B cell (primary cell): ENCODE measurements around the gene C1QA. TPM values are rescaled to one million over a fixed set of nuclear protein-coding genes. Genes with fewer than 3 reads are reported as not detected.

Experiments
- ATAC-seq: fragments of 200-7000 bp; cut with Tn5 transposase; one replicate; pipeline ENCODE4 v1.10.0; 2021; ENCODE audit warnings: low read depth, mild to moderate bottlenecking, moderate number of reproducible peaks, moderate library complexity
- CTCF ChIA-PET: fragments of 350-600 bp; sonication (Branson Sonifier 250); formaldehyde crosslinking; loops from one replicate; lab custom pipeline; 2021; ENCODE audit warnings: antibody characterized with exemption, inconsistent platforms; lab: Charles Lee
- POLR2A ChIA-PET: fragments of 350-600 bp; sonication (Branson Sonifier 250); formaldehyde crosslinking; loops from one replicate; lab custom pipeline; 2021; ENCODE audit warnings: antibody characterized with exemption; lab: Charles Lee
- DNase-seq: peaks from one replicate; pipeline ENCODE4 v3.0.0; 2013
- H2AFZ ChIP-seq: 2 replicates; pipeline ENCODE4 v1.6.1; 2012; ENCODE audit warnings: mild to moderate bottlenecking, low read depth, low read length; ENCODE audit not compliant: insufficient read depth, poor library complexity, severe bottlenecking
- H3K27ac ChIP-seq, 2 donors: 1 replicate in 1 of 2; 2 replicates in 1 of 2; pipeline ENCODE4 v1.5.1; 2012 to 2013; ENCODE audit warnings: low read length in 2 of 2, mild to moderate bottlenecking in 2 of 2, moderate library complexity in 1 of 2
- H3K27me3 ChIP-seq, 4 experiments: fragments of 200-600 bp in 1 of 4; sonication (generic) in 1 of 4; replicated peaks in 1 of 4; 1 replicate in 2 of 4; 2 replicates in 2 of 4; pipeline versions ENCODE4 v1.6.1 to v1.7.0; 2013 to 2016; ENCODE audit warnings: low read length in 3 of 4, mild to moderate bottlenecking in 2 of 4, mixed read lengths in 1 of 4, moderate library complexity in 1 of 4; ENCODE audit not compliant: insufficient read depth in 4 of 4, control insufficient read depth in 3 of 4; ENCODE audit errors: control extremely low read depth in 1 of 4
- H3K36me3 ChIP-seq, 2 experiments: replicated peaks in 1 of 2; 1 replicate in 1 of 2; 2 replicates in 1 of 2; pipeline versions ENCODE4 v1.6.1 to v1.7.1; 2013; ENCODE audit warnings: low read length in 1 of 2; ENCODE audit not compliant: insufficient read depth in 2 of 2, control insufficient read depth in 1 of 2; ENCODE audit errors: control extremely low read depth in 1 of 2, extremely low read depth in 1 of 2
- H3K4me1 ChIP-seq, 2 donors: fragments of 200-600 bp in 1 of 2; sonication (generic) in 1 of 2; 1 replicate in 1 of 2; 2 replicates in 1 of 2; pipeline versions ENCODE4 v1.5.1 to v1.6.1; 2013 to 2017; ENCODE audit warnings: low read length in 2 of 2; ENCODE audit not compliant: control insufficient read depth in 2 of 2, insufficient read depth in 2 of 2
- H3K4me2 ChIP-seq: replicated peaks from 2 replicates; pipeline ENCODE3; 2012; ENCODE audit warnings: mild to moderate bottlenecking, low read depth, low read length; ENCODE audit not compliant: poor library complexity, severe bottlenecking
- H3K4me3 ChIP-seq, 5 experiments: fragments of 200-600 bp in 1 of 5; sonication (generic) in 1 of 5; 1 replicate in 3 of 5; 2 replicates in 2 of 5; pipeline versions ENCODE4 v1.5.1 to v1.7.0; 2011 to 2016; ENCODE audit warnings: low read length in 4 of 5, mild to moderate bottlenecking in 4 of 5, low read depth in 2 of 5, control low read depth in 1 of 5, moderate library complexity in 1 of 5; ENCODE audit not compliant: insufficient read depth in 1 of 5; ENCODE audit errors: control extremely low read depth in 1 of 5, extremely low read depth in 1 of 5
- H3K79me2 ChIP-seq: fragments of 200-600 bp; sonication (generic); one replicate; pipeline ENCODE4 v1.6.0; 2016; ENCODE audit warnings: low read length; ENCODE audit not compliant: control insufficient read depth, insufficient read depth
- H3K9ac ChIP-seq: fragments of 200-600 bp; sonication (generic); 2 replicates; pipeline ENCODE4 v1.6.1; 2017; ENCODE audit warnings: mild to moderate bottlenecking, low read length, moderate library complexity
- H3K9me3 ChIP-seq, 3 donors: one replicate each; pipeline versions ENCODE4 v1.6.1 to v1.7.1; 2013; ENCODE audit warnings: low read length in 2 of 3; ENCODE audit not compliant: control insufficient read depth in 2 of 3, insufficient read depth in 1 of 3; ENCODE audit errors: control extremely low read depth in 1 of 3
- H4K20me1 ChIP-seq: 2 replicates; pipeline ENCODE4 v1.6.0; 2012; ENCODE audit warnings: mild to moderate bottlenecking, low read length; ENCODE audit not compliant: insufficient read depth, control insufficient read depth, poor library complexity, severe bottlenecking
- H3K27ac Mint-ChIP-seq: one replicate; pipeline ENCODE4 v1.8.0; 2021; ENCODE audit warnings: mixed read lengths
- H3K27me3 Mint-ChIP-seq: one replicate; pipeline ENCODE4 v1.8.0; 2021; ENCODE audit warnings: mixed read lengths
- H3K4me1 Mint-ChIP-seq: one replicate; pipeline ENCODE4 v1.8.0; 2021; ENCODE audit warnings: mixed read lengths
- H3K4me3 Mint-ChIP-seq: one replicate; pipeline ENCODE4 v1.8.0; 2021; ENCODE audit warnings: mixed read lengths
- H3K9me3 Mint-ChIP-seq: one replicate; pipeline ENCODE4 v1.8.0; 2022; ENCODE audit warnings: mixed read lengths; ENCODE audit not compliant: insufficient read depth
- EZH2 ChIP-seq: IDR thresholded peaks from 2 replicates; pipeline ENCODE4 v1.6.1; 2012; ENCODE audit warnings: borderline replicate concordance, low read depth, mild to moderate bottlenecking, moderate library complexity, low read length; ENCODE audit not compliant: insufficient read depth, poor library complexity, severe bottlenecking
- WGBS: methylation state at CpG from one replicate; pipeline ENCODE4 v1.1.5; 2013; ENCODE audit warnings: missing lambda C conversion rate; ENCODE audit not compliant: insufficient coverage; 5-methylcytosine and 5-hydroxymethylcytosine counted together
- intact Hi-C: fragments of 100-400 bp; cut with micrococcal nuclease; formaldehyde crosslinking; loops from one replicate; pipeline ENCODE4 v1.10.0; 2022
- polyA plus RNA-seq: library from polyadenylated mRNA; depleted of rRNA; stranded (reverse); fragments of >200 nt; gene quantifications from 2 replicates; pipeline ENCODE4 v1.2.3, GENCODE V29; 2012
- total RNA-seq, 2 donors: library from RNA; stranded (reverse); fragments of 120-200 nt in 1 of 2; gene quantifications; 1 replicate in 1 of 2; 2 replicates in 1 of 2; pipeline versions ENCODE4 v1.2.3 to v1.2.4, GENCODE V29; 2013 to 2022
- TF ChIP-seq, protein P1 (sequence below): fragments of 200-600 bp; IDR thresholded peaks from one replicate; pipeline ENCODE4 v1.8.0; 2022; ENCODE audit warnings: antibody characterized with exemption, mild to moderate bottlenecking

C1QA gene
- total and polyA plus RNA-seq, 2 donors (not counting 1 experiment from before 2014, with no cell fraction given): 0.16 TPM; not detected in 1

DNA sequence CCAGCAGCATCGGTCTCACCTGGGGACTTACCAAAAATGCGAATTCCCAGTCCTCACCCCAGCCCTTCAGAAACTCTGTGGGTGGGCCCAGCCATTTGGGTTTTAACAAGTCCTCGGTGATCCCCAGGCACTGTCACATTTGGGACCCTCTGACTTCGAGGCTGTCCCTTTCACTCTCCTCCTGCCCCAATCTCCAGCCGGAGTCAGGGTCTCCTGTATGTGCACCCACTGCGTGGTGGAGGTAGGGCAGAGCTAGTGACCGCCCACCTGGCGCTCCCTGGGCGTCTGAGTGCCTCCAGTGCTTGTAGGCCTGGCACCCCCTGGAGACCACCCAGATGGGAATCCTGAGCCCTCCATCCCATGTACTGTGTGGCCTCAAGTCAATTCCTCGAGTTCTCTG lies 42.0 kb upstream of the C1QA start:
- Mint-ChIP-seq H3K27me3 (peaks cover 15% of the 10 kb centered on the region), H3K4me1 (no peaks in the 10 kb centered on the region), H3K27ac (no peak overlapping the region), H3K4me3 (no peak overlapping the region), H3K9me3 (no peaks in the 10 kb centered on the region)
- Histone ChIP-seq H3K4me2 (no peak overlapping the region), H3K4me3 (no peak overlapping the region), H3K9ac (no peak overlapping the region), H3K79me2 (no peaks in the 10 kb centered on the region), H3K4me1 (no peaks in the 10 kb centered on the region), H4K20me1 (no peaks in the 10 kb centered on the region), H3K27me3 (peaks cover 0 to 8% (median 0%) of the 10 kb centered on the region in 4 experiments), H2AFZ (no peak overlapping the region), H3K27ac (no peak overlapping the region), H3K36me3 (no peaks in the 10 kb centered on the region), H3K9me3 (no peaks in the 10 kb centered on the region)
- POLR2A ChIA-PET: no interaction called here
- CTCF ChIA-PET: no interaction called here
- 66% methylated on average over 9 of the region's 10 CpGs for WGBS
- intact Hi-C loops: no loop called here
- no peak for DNase-seq
- no peak for ATAC-seq
- TF ChIP-seq EZH2: no peak
- TF ChIP-seq, protein P1, sequence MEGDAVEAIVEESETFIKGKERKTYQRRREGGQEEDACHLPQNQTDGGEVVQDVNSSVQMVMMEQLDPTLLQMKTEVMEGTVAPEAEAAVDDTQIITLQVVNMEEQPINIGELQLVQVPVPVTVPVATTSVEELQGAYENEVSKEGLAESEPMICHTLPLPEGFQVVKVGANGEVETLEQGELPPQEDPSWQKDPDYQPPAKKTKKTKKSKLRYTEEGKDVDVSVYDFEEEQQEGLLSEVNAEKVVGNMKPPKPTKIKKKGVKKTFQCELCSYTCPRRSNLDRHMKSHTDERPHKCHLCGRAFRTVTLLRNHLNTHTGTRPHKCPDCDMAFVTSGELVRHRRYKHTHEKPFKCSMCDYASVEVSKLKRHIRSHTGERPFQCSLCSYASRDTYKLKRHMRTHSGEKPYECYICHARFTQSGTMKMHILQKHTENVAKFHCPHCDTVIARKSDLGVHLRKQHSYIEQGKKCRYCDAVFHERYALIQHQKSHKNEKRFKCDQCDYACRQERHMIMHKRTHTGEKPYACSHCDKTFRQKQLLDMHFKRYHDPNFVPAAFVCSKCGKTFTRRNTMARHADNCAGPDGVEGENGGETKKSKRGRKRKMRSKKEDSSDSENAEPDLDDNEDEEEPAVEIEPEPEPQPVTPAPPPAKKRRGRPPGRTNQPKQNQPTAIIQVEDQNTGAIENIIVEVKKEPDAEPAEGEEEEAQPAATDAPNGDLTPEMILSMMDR: no peak

- H3K4me1 Mint-ChIP-seq: no peaks in the 10 kb centered on the region
- H3K9me3 Mint-ChIP-seq: no peaks in the 10 kb centered on the region
- Histone ChIP-seq H3K79me2 (no peaks in the 10 kb centered on the region), H3K9ac (no peak overlapping the region), H3K4me1 (no peaks in the 10 kb centered on the region), H3K36me3 (no peaks in the 10 kb centered on the region), H4K20me1 (no peaks in the 10 kb centered on the region), H3K4me3 (no peak overlapping the region), H3K4me2 (no peak overlapping the region), H3K27me3 (peaks cover 0 to 8% (median 0%) of the 10 kb centered on the region in 4 experiments), H2AFZ (no peak overlapping the region), H3K27ac (no peak overlapping the region), H3K9me3 (no peaks in the 10 kb centered on the region)
- H3K27me3 Mint-ChIP-seq: peaks cover 13% of the 10 kb centered on the region
- ATAC-seq (no peak), DNase-seq (no peak)
- CTCF ChIA-PET: no interaction called here
- intact Hi-C loops: no loop called here
- TF ChIP-seq, protein P1: no peak
- TF ChIP-seq EZH2: no peak
- 78% methylated on average over 4 of the region's 7 CpGs for WGBS
- no peak overlapping the region for H3K4me3 Mint-ChIP-seq
- no peak overlapping the region for H3K27ac Mint-ChIP-seq
- POLR2A ChIA-PET: no interaction called here
Measured at GRCh38 chr1:22595108-22595507, 41.3 kb upstream of the C1QA start.
